SK-N-SH treated with all-trans-retinoic acid at 6 μM for 48 hours (cell line): ENCODE measurements around the gene P3H3.

ENCODE experiments used
- ESRRG ChIP-seq: fragments of 250-450 bp; sonication (Bioruptor Pico); IDR thresholded peaks from 2 replicates; pipeline ENCODE4 v1.6.1; 2021; ENCODE audit warnings: mild to moderate bottlenecking
- GLIS3 ChIP-seq: fragments of 250-450 bp; sonication (Bioruptor Pico); IDR thresholded peaks from 2 replicates; pipeline ENCODE4 v1.5.0; 2020; ENCODE audit warnings: mild to moderate bottlenecking, moderate library complexity
- PATZ1 ChIP-seq: fragments of 250-450 bp; sonication (Bioruptor Pico); IDR thresholded peaks from 2 replicates; pipeline ENCODE4 v1.8.0; 2020; ENCODE audit warnings: mild to moderate bottlenecking, moderate library complexity, borderline replicate concordance
- PPARA ChIP-seq: fragments of 250-450 bp; sonication (Bioruptor Pico); IDR thresholded peaks from 2 replicates; pipeline ENCODE4 v1.5.0; 2020; ENCODE audit warnings: mild to moderate bottlenecking, borderline replicate concordance
- RARB ChIP-seq: fragments of 250-450 bp; sonication (Bioruptor Pico); IDR thresholded peaks from 2 replicates; pipeline ENCODE4 v1.8.0; 2021; ENCODE audit warnings: mild to moderate bottlenecking, moderate library complexity
- TCF4 ChIP-seq: fragments of 250-450 bp; sonication (Bioruptor Pico); IDR thresholded peaks from 2 replicates; pipeline ENCODE4 v1.8.0; 2021; ENCODE audit warnings: mild to moderate bottlenecking, moderate library complexity, borderline replicate concordance
- TOX ChIP-seq: fragments of 250-450 bp; sonication (Bioruptor Pico); IDR thresholded peaks from 2 replicates; pipeline ENCODE4 v1.8.0; 2021; ENCODE audit warnings: mild to moderate bottlenecking, moderate library complexity, borderline replicate concordance
- TSHZ2 ChIP-seq: fragments of 250-450 bp; sonication (Bioruptor Pico); IDR thresholded peaks from 2 replicates; pipeline ENCODE4 v1.5.0; 2020; ENCODE audit warnings: mild to moderate bottlenecking, moderate library complexity
- ZNF70 ChIP-seq: fragments of 450-650 bp; formaldehyde crosslinking; IDR thresholded peaks from 2 replicates; pipeline ENCODE4 v1.5.0; 2020; ENCODE audit warnings: mild to moderate bottlenecking, moderate library complexity

GRCh38 chr12:6850796-6851152, 22.6 kb downstream of the P3H3 start:
- TF ChIP-seq GLIS3 (CRISPR knock-in tag) (no peak), ESRRG (CRISPR knock-in tag) (no peak), TSHZ2 (CRISPR knock-in tag) (no peak), PATZ1 (CRISPR knock-in tag) (no peak), ZNF70 (no peak), RARB (no peak), TOX (CRISPR knock-in tag) (no peak), TCF4 (no peak), PPARA (CRISPR knock-in tag) (no peak)
